22Rv1 (cell line): Measurements from ENCODE around the gene SOAT2.

Experiments used
- ZFX ChIP-seq: fragments of 450-650 bp; IDR thresholded peaks from 2 replicates; pipeline ENCODE4 v1.6.1; 2017; ENCODE audit warnings: antibody characterized with exemption, borderline replicate concordance
- TF ChIP-seq, protein P1 (sequence below): fragments of 450-650 bp; IDR thresholded peaks from 2 replicates; pipeline ENCODE4 v1.5.1; 2017; ENCODE audit warnings: mild to moderate bottlenecking

DNA sequence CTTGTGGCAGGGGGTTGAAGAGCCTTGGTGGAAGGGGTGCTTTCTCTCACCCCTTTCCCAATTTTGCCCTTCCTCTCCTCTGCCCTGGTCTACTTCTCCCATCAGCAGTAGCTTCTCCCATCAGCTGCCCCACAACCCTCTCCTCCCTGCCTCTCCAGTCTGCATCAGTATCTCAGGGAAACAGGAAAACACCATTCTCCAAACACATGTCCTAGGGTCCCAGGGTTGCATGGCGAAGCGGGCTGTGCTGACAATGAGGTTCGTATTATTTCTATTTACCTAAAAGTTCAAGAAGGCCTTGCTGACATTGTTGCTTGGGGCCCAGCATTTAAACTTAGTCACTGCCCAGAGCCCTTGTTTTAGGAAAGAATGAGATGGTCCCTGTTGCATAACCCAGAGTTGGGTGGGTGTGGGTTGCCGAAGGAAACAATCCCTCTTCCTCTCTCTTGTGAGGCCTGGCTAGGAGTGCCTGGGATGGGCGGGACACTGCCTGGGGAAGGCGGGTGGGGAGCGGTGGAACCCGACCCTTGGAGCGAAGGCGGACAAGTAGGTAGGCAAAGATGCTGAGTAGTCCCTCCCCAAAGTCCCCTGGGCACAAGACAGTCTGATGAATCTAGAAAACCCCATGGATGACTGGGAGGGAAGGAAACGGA lies 7.1 kb upstream of the SOAT2 start:
- TF ChIP-seq, protein P1, sequence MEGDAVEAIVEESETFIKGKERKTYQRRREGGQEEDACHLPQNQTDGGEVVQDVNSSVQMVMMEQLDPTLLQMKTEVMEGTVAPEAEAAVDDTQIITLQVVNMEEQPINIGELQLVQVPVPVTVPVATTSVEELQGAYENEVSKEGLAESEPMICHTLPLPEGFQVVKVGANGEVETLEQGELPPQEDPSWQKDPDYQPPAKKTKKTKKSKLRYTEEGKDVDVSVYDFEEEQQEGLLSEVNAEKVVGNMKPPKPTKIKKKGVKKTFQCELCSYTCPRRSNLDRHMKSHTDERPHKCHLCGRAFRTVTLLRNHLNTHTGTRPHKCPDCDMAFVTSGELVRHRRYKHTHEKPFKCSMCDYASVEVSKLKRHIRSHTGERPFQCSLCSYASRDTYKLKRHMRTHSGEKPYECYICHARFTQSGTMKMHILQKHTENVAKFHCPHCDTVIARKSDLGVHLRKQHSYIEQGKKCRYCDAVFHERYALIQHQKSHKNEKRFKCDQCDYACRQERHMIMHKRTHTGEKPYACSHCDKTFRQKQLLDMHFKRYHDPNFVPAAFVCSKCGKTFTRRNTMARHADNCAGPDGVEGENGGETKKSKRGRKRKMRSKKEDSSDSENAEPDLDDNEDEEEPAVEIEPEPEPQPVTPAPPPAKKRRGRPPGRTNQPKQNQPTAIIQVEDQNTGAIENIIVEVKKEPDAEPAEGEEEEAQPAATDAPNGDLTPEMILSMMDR = no peak
- no peak for TF ChIP-seq ZFX
